HG02588 (cell line): ENCODE results near the gene HEYL.

Experiments
- ATAC-seq: cut with Tn5 transposase; IDR thresholded peaks from one replicate; pipeline ENCODE4 v1.9.1; 2021; ENCODE audit warnings: mild to moderate bottlenecking, moderate library complexity; ENCODE audit not compliant: unreplicated experiment

HEYL gene

GRCh38 chr1:39639305-39640130, at the start of gene HEYL:
Gene HEYL, minus strand, starts transcription at chr1:39639643. Its CDS starts 18 bp downstream, at chr1:39639625.
- ATAC-seq, result peak; percentile 55

DNA sequence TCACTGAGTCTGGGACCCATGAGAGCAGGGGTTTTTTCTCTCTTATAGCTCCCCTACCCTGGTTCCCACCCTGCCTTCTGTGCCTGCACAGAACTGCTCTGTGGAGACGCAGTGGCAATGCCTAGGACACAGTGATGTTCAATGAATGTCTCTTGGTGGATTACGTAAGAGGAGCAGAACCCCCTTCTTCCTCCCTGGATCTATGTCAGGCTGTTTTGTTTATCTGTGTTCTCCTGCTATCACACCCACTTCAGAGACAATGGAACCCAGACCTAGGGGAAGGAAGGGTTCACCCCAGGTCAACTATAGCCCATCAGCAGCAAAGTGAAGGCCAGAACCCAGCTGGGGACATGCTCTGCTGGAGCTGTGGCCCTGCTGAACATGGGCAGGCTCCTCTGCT, 49.8 kb upstream of the HEYL start:
- no peak for ATAC-seq

DNA sequence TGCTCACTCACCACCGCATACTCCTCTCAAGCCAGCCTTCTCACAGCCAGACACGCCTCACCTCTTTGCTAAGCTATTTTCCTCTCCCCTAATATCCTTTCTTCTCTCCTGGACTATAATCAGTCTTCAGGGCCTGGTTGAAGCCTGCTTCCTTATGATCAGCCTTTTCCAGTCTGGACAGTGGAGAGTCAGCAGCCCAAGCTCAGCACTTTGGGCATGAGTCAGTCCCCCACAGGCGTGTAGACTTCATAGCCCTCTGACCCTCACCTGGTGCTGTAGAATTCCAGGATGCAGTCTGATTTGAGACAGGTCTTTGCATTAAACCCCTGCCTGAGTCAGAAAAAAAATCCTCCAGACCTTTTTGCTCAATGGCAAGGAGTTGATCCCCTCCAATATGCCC, 49.3 kb upstream of the HEYL start:
- ATAC-seq, result no peak

DNA sequence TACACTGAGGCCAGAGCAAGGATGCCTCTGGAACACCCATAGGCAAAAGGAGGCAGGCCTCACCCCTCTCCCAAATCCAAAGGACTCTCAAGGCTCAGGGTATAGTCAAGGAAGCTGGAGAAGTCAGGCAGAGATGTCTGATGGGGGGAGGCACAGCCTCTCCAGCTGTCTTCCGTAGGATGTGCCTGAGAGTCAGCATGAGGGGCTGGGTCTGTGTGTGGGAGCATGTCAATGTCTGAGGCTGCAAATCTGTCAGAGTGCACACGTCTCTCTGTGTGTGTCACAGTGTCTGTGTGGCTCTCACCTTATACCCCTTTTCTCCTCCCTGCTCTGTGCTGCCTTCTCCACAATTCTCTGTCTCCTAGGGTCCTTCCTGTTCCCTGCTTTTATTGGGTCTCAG, 47.8 kb upstream of the HEYL start:
- ATAC-seq, result no peak

GRCh38 chr1:39685071-39685470, 45.6 kb upstream of the HEYL start:
- no peak for ATAC-seq

- no peak for ATAC-seq
Observed at GRCh38 chr1:39684313-39684664, 44.8 kb upstream of the HEYL start.

DNA sequence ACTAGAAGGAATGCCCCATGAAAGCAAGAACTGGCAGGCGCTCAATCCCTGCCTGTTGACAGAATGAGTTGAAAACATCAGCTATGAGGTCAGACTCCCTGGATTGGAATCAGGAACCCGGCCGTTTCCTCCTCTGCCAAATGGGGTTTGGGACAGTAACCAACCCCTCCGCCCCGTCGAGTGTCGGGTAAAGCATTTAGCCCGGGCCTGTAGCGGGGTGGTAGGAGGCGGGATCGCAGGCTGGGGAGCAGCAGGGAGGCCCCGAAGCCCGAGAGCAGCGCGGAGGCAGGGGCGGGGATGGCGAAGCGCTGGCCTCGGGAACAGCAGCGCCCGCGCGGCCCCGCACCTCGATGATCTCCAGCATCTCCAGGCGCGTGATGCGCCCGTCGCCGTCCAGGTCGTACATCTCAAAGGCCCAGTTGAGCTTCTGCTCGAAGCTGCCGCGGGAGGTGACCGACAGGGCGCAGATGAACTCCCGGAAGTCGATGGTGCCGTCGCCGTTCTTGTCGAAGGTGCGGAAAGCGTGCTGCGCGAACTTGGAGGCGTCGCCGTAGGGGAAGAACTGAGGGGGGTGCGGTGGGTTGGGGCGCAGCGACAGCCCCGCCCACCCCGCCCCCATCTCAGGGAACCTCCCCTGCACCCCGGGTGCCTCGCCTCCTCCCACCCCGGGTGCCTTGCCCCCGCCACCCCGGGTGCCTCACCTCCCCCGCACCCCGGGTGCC, 44.3 kb upstream of the HEYL start:
- ATAC-seq, result no peak

- no peak for ATAC-seq
Observed at GRCh38 chr1:39681999-39682398, 42.6 kb upstream of the HEYL start.

DNA sequence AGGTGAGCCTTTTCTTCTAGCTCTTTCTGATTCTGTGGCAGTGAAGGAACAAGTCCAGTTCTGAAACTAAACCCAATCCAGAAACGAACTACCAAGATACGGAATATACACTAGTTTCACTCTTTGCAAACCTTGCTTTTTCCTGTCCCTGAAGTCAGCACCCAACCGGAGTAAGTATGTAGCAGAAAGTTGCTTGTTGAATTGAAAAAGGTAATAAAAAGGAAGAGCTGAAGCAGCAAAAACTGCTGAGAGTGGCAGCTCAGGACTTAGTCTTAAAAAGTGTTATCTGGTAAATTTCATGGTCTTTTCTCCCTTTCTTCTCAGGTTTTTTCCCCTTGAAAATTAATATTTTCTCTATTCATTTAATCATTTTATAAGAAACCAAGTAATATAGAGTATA, 41.9 kb upstream of the HEYL start:
- ATAC-seq, result no peak

DNA sequence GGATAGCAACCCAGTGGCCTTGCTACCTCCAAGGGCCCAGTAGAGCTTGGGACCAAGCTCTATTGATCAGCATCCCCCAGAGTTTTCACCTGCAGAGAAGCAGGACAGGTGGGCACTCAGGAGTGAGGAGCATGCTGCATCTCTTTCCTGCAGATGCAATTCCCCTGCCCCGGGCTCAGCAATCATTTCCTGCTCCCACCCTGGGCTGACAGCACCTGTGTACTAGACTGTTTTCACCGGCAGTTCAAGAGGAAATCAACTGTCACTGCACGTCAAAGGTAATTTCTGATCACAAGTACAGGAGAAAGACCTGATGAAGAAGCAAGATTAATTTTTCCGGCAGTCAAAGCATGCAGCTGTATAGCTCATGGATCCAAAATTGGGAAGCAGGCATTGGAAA, 41.3 kb upstream of the HEYL start:
- no peak for ATAC-seq

DNA sequence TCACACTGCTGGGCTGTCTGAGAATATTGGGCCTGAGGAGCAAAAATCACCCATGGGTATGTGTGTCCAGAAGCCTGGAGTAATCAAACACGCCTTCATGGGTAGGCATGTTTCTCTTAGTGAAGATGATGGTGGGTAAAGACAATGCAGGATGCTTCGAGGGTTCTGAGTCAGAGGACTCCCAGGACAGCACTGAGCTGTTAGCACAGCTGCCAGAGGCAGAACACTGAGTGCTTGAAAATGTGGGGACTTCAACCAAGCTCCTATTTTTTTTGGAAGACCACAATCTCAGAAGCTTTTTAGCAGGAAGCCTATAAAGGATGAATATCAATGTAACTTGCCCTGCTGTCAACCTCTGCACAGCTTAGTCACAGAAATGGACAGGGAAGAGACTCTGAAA, 40.4 kb upstream of the HEYL start:
- no peak for ATAC-seq

DNA sequence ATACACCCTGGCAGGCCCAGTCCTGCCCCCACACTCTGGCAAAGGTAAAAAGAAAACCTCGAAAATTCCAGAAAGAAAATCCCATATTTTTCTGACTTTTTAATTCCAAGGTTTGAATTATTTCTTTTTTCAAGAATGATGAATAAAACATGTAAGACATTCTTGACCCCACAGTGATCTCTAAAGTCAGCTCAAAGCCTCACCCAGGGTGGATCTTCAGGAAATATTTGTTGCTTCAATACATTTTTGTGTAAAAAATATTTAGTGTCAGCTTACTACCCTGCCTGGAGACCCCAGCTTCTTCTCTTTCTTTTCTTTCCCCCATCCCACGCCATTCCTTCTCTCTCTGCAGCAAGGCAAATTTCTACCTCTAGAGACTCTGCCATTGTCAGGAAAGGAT, 39.4 kb upstream of the HEYL start:
- ATAC-seq, result no peak

DNA sequence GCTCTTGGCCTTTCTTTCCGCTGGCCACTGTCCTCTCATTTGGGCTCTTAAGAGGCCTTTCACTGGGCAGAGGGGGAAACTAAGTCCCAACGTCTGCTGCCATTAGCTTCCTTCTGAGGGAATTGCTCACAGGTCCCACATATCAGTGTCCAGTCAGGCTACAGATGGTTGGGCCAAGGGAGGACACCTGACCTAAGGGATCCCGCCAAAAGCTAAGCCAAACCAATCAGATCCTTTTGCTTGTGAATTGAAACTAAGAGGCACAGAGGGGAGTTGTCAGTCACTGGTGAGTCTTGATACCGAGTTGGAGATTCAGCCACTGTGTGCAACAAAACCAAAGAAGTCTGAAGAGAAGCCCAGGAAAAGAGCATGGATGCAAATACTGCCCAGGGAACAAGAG, 38.2 kb upstream of the HEYL start:
- ATAC-seq, result no peak

DNA sequence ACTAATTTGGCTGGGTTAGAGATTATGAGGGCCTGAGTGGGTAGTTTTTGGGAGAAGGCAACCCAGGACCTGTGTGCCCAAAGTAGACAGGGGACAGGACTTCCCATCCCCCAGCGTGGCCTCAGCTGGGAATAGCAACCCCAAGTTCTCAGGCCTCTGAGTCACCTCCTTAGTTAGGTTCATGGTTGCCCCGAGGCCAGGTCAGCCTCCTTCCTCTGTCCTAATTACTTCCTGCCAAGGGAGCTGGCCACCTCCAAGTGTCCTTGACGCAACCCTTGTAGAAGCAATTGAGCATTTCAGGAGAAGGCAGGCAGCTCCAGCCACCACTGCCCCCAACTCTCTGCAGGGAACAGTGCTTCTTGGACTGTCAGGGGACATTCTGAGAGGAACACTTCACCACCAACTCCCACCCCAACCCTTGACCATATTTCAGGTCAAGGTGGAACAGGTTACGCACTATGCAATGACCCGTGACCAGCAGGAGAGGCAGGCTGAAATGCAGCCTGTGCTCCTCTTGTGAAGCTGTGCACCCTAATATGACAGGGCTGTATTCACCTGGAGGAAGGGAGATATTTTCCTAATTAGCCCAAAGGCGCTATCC, 37.6 kb upstream of the HEYL start:
- ATAC-seq, result no peak

DNA sequence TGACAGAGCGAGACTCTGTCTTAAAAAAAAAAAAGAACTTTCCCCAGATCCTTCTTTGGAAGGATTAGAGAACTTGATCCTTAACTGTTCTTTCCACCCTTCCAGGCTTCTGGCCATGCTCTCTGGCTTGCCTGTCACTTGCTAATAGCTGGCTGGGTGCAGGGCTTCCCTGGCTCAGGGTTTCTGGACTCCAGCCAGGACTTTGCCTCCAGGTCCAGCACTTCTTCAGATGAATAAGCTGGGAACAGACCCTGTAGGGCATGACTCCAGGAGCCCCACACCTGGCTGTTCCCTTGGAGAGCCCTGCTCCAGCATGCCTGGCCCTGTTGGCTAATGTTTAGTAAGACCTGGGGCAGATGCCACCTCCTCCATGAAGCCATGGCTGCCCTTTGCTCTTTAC, 35.8 kb upstream of the HEYL start:
- no peak for ATAC-seq

- ATAC-seq, result no peak
Observed at GRCh38 chr1:39673215-39673614, 33.8 kb upstream of the HEYL start.

DNA sequence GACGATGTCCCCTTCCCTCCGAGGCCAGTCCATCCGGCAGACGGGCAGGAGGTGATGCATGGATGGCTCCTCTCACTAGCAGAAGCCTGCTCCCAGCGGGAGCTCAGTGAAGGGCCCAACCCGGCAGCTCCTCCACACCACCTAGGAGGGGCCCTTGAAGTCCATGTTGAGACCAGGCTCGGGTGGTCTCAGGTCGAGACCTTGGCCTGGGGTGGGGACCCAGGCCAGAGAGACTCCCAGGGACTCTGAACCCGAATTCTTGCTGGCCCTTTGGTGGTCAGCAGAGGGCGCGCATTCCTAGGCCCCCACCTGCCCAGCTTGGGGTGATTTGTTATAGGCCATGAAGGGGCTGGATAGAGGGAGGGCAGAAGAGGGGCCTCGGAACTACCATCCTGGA, 33.1 kb upstream of the HEYL start:
- no peak for ATAC-seq

DNA sequence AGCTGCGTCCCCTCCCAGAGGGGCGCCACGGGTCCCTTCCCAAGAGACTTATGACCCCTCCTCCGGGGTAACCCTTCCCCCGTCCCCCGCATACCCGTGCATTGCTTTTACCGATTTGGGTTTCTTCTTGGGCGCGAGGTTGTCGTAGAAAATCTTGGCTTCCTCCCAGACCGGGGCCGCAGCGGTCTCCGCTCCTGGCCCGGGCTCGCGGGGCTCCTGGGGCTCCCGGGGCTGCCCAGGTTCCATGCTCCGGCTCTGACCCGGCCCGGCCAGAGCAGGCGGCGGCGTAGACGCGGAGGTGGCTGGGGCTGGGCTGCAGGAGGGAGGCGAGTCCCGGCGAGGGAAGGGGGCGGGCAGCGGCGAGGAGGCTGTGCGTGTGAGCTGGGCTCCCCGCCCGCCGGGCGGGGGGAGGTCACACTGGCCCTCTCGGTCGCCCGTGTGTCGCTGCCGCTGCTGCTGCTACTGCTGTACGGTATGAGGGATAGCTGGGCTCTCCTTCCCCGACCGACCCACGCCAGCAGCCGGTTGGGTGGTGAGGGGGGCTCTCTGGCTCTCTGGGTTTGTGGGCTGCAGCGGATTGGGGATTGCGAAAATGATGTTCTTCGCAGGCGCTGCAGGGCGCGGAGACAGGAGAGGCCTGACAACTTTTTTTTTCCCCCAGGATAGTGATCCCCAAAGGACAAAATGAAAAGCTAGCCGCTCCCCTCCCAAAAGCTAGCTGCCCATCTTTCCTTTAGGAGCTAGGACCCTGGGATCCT, 32.5 kb upstream of the HEYL start, which contains the start of gene NT5C1A:
Gene NT5C1A (minus strand): TSS at position 315 of the 758 bp plus-strand sequence. CDS start 69 bp downstream, at position 246.
- ATAC-seq, result no peak

DNA sequence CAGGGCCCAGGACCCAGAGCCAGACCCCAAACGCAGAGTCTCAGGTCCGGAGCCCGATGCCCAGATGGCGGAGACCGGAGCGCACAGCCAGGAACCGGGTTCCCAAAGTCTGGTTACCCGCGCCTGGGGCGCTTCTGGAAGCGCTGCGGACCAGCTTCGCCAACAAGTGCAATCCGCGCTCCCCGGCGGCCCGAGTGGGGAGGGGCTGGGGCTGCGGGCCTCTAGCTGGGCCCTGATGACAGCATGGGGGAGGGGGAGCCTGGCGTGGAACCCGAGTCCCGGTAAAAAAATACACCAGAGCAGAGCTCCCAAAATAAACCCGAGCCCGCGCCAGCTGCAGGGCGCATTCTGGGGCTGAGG, 32.0 kb upstream of the HEYL start:
- ATAC-seq, result no peak

DNA sequence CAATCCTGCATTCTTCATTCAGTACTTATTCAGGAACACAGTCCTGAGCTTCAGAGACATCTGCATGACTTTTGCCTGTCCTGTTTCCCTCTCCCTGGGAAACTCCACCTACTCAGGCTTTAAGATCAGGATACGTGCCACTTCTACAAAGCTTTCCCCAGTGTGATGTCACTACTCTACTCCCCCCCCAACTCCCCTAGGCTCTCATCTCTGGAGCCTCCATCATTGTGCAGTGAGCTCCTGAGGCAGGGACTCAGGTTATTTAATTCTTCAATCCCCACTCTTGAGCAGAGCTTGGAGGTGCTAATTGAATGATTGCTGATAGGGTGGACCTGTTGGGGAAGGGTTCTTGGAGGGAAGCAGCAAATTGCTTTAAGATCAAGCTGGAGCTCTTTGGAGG, 31.2 kb upstream of the HEYL start:
- no peak for ATAC-seq

DNA sequence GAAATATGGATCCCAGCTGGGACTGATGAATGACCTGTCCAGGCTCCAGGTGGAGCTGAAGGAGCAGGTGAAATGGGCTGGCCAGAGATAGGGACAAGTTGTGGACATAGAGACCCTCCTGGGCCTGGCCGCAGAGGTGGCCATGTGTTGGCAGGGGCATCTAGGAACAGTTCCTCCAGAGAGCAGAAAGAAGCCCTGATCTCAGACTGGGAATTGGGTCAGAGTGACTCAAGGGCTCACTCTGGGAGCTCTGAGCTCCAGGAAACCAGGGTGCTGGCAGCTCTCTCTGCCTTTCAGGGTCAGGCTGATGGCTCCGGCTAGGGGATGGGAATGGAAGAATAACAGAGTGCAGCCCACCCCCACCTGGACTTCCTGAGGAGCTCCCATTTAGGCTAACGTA, 29.5 kb upstream of the HEYL start:
- no peak for ATAC-seq
